AG04449 (cell line): ENCODE data around the gene FAM200A.
"Not testable (repeated sequence)": the region's sequence is repeated elsewhere in the genome, so short reads cannot be mapped to it uniquely, and the experiment has no call there.

Experiments
- CTCF ChIA-PET: fragments of 350-600 bp; formaldehyde crosslinking; extraction: SDS; loops from one replicate; lab custom pipeline; 2021; ENCODE audit warnings: antibody characterized with exemption; lab: Yijun Ruan, JAX
- POLR2A ChIA-PET: fragments of 400-600, 350-600 bp; formaldehyde crosslinking; extraction: SDS; loops from one replicate; lab custom pipeline; 2020; ENCODE audit warnings: antibody characterized with exemption, inconsistent platforms; lab: Yijun Ruan, JAX
- DNase-seq: peaks from one replicate; pipeline ENCODE4 v3.0.0-alpha.2; 2010; ENCODE audit warnings: low read depth, low spot score
- H3K4me3 ChIP-seq: 2 replicates; pipeline ENCODE4 v1.5.1; 2011; ENCODE audit warnings: low read depth, mild to moderate bottlenecking, control low read depth, low read length
- CTCF ChIP-seq: IDR thresholded peaks from one replicate; pipeline ENCODE4 v1.5.1; 2011; ENCODE audit warnings: mild to moderate bottlenecking, moderate library complexity, low read length, control low read depth, inconsistent platforms; ENCODE audit not compliant: insufficient read depth; ENCODE audit errors: missing control alignments

The FAM200A gene

GRCh38 chr7:99588868-99589267 lies 37.0 kb upstream of the FAM200A start:
- no peak for TF ChIP-seq CTCF
- DNase-seq, result no peak
- CTCF ChIA-PET, result no interaction called here
- POLR2A ChIA-PET, result no interaction called here
- no peak overlapping the region for H3K4me3 ChIP-seq

GRCh38 chr7:99580778-99581332 lies 28.9 kb upstream of the FAM200A start:
- ChIA-PET CTCF (interaction anchor here (0.8 to 1.5 kb wide), 3 partner anchors 35 to 89 kb away, joined by 3 to 7 read pairs (median 4); no protein-coding TSS in a partner anchor), POLR2A (interaction anchor here (0.8 to 1.2 kb wide), 3 partner anchors 18 to 76 kb away, joined by 3 to 6 read pairs (median 4); partner anchors contain the start of genes ZKSCAN5 and ZNF655)
- H3K4me3 ChIP-seq, result peak overlapping the region; percentile 61
- not testable (repeated sequence) for DNase-seq

GRCh38 chr7:99579956-99580777 lies 28.3 kb upstream of the FAM200A start:
- CTCF ChIA-PET, result interaction anchor here (0.8 to 1.5 kb wide), 4 partner anchors 19 to 89 kb away, joined by 3 to 7 read pairs (median 4); no protein-coding TSS in a partner anchor
- peak overlapping the region; percentile 61 for H3K4me3 ChIP-seq
- DNase-seq, result no peak
- POLR2A ChIA-PET, result interaction anchor here (0.6 to 1.2 kb wide), 4 partner anchors 17 to 75 kb away, joined by 3 to 6 read pairs (median 4); partner anchors contain the start of genes ZKSCAN5 and ZNF655
- TF ChIP-seq CTCF, result peak; percentile 71

GRCh38 chr7:99579281-99579955 lies 27.5 kb upstream of the FAM200A start:
- TF ChIP-seq CTCF, result no peak
- POLR2A ChIA-PET, result interaction anchor here (0.6 kb wide), 1 partner anchor 68 kb away, joined by 3 read pairs; no protein-coding TSS in a partner anchor

GRCh38 chr7:99576251-99576650 lies 24.3 kb upstream of the FAM200A start:
- CTCF ChIA-PET, result interaction anchor here (1.3 kb wide), 1 partner anchor 41 kb away, joined by 3 read pairs; the partner anchor contains the start of gene ZSCAN25
- POLR2A ChIA-PET, result no interaction called here
- DNase-seq, result no peak
- no peak for TF ChIP-seq CTCF
- no peak overlapping the region for H3K4me3 ChIP-seq

More at GRCh38 chr7:99579281-99579955, 27.5 kb upstream of the FAM200A start:
- DNase-seq, result no peak
- CTCF ChIA-PET, result interaction anchor here (1.3 kb wide), 1 partner anchor 18 kb away, joined by 3 read pairs; no protein-coding TSS in a partner anchor
- peak overlapping the region; percentile 61 for H3K4me3 ChIP-seq

- POLR2A ChIA-PET, result no interaction called here
- CTCF ChIA-PET, result interaction anchor here (1.4 kb wide), 1 partner anchor 10 kb away, joined by 4 read pairs; no protein-coding TSS in a partner anchor
- no peak for DNase-seq
- no peak for TF ChIP-seq CTCF
- no peak overlapping the region for H3K4me3 ChIP-seq
Measured at GRCh38 chr7:99573257-99573656, 21.3 kb upstream of the FAM200A start.
